Liver (tissue), 3 donors: Measurements from ENCODE around the gene TOGARAM2.

Experiments
- GABPA ChIP-seq, 2 donors: IDR thresholded peaks in 1 of 2; conservative IDR thresholded peaks in 1 of 2; 2 replicates each; pipeline ENCODE4 v1.6.1; 2016; ENCODE audit warnings: antibody characterized with exemption in 2 of 2, mild to moderate bottlenecking in 1 of 2, moderate library complexity in 1 of 2
- JUND ChIP-seq, 2 donors: IDR thresholded peaks; 2 replicates each; pipeline ENCODE4 v1.6.1; 2016; ENCODE audit warnings: antibody characterized with exemption in 2 of 2
- YY1 ChIP-seq: IDR thresholded peaks from 2 replicates; pipeline ENCODE4 v1.6.1; 2016; ENCODE audit warnings: antibody characterized with exemption, mild to moderate bottlenecking
- TF ChIP-seq, protein P1 (sequence below): fragments of 150-350 bp; IDR thresholded peaks from 2 replicates; pipeline ENCODE4 v1.5.1; 2017; ENCODE audit warnings: improper control_type of control experiment, low read depth, low read length; ENCODE audit not compliant: missing input control
- TF ChIP-seq, protein P2 (sequence below): IDR thresholded peaks from 2 replicates; pipeline ENCODE4 v1.6.1; 2016; ENCODE audit warnings: antibody characterized with exemption
- TF ChIP-seq, protein P3 (sequence below): IDR thresholded peaks from 2 replicates; pipeline ENCODE4 v1.6.1; 2016; ENCODE audit warnings: antibody characterized with exemption, mild to moderate bottlenecking
- donor health status: healthy.
- donor health status: healthy.

- TF ChIP-seq GABPA (IDR thresholded peaks at IDR 0.05 in 1 of 2, conservative IDR thresholded peaks at IDR 0.05 in 1 of 2) (no peak), YY1 (no peak), JUND (IDR thresholded peaks at IDR 0.05) (no peak)
- TF ChIP-seq, protein P1, sequence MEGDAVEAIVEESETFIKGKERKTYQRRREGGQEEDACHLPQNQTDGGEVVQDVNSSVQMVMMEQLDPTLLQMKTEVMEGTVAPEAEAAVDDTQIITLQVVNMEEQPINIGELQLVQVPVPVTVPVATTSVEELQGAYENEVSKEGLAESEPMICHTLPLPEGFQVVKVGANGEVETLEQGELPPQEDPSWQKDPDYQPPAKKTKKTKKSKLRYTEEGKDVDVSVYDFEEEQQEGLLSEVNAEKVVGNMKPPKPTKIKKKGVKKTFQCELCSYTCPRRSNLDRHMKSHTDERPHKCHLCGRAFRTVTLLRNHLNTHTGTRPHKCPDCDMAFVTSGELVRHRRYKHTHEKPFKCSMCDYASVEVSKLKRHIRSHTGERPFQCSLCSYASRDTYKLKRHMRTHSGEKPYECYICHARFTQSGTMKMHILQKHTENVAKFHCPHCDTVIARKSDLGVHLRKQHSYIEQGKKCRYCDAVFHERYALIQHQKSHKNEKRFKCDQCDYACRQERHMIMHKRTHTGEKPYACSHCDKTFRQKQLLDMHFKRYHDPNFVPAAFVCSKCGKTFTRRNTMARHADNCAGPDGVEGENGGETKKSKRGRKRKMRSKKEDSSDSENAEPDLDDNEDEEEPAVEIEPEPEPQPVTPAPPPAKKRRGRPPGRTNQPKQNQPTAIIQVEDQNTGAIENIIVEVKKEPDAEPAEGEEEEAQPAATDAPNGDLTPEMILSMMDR, result no peak
- TF ChIP-seq, protein P2, sequence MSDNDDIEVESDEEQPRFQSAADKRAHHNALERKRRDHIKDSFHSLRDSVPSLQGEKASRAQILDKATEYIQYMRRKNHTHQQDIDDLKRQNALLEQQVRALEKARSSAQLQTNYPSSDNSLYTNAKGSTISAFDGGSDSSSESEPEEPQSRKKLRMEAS, result no peak
- TF ChIP-seq, protein P3, sequence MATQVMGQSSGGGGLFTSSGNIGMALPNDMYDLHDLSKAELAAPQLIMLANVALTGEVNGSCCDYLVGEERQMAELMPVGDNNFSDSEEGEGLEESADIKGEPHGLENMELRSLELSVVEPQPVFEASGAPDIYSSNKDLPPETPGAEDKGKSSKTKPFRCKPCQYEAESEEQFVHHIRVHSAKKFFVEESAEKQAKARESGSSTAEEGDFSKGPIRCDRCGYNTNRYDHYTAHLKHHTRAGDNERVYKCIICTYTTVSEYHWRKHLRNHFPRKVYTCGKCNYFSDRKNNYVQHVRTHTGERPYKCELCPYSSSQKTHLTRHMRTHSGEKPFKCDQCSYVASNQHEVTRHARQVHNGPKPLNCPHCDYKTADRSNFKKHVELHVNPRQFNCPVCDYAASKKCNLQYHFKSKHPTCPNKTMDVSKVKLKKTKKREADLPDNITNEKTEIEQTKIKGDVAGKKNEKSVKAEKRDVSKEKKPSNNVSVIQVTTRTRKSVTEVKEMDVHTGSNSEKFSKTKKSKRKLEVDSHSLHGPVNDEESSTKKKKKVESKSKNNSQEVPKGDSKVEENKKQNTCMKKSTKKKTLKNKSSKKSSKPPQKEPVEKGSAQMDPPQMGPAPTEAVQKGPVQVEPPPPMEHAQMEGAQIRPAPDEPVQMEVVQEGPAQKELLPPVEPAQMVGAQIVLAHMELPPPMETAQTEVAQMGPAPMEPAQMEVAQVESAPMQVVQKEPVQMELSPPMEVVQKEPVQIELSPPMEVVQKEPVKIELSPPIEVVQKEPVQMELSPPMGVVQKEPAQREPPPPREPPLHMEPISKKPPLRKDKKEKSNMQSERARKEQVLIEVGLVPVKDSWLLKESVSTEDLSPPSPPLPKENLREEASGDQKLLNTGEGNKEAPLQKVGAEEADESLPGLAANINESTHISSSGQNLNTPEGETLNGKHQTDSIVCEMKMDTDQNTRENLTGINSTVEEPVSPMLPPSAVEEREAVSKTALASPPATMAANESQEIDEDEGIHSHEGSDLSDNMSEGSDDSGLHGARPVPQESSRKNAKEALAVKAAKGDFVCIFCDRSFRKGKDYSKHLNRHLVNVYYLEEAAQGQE, result no peak
Observed at GRCh38 chr2:28970464-28971160, 10.5 kb upstream of the TOGARAM2 start.
